H9 (cell line): Measurements from ENCODE around the gene TMEM63A. TPM values are rescaled to one million over a fixed set of nuclear protein-coding genes. Genes with fewer than 3 reads are reported as not detected.

ENCODE experiments used
- DNase-seq: peaks from one replicate; pipeline ENCODE4 v3.0.0-alpha.2; 2017
- H2AFZ ChIP-seq: one replicate; pipeline ENCODE4 v1.6.1; 2013; ENCODE audit warnings: mild to moderate bottlenecking, low read length, control low read depth, moderate library complexity
- H2AK5ac ChIP-seq: 2 replicates; pipeline ENCODE4 v1.6.1; 2013; ENCODE audit warnings: low read length, control low read depth, mixed read lengths; ENCODE audit not compliant: insufficient read length
- H2BK120ac ChIP-seq: one replicate; pipeline ENCODE4 v1.6.1; 2013; ENCODE audit warnings: low read depth, mild to moderate bottlenecking, low read length, control low read depth, inconsistent platforms; ENCODE audit not compliant: poor library complexity, severe bottlenecking
- H2BK12ac ChIP-seq: 2 replicates; pipeline ENCODE4 v1.6.1; 2013; ENCODE audit warnings: low read length, control low read depth, mixed read lengths, low read depth; ENCODE audit not compliant: insufficient read length
- H2BK15ac ChIP-seq: 2 replicates; pipeline ENCODE4 v1.6.1; 2013; ENCODE audit warnings: low read depth, low read length, control low read depth
- H2BK20ac ChIP-seq: one replicate; pipeline ENCODE4 v1.6.1; 2013; ENCODE audit warnings: low read depth, mild to moderate bottlenecking, low read length, control low read depth, inconsistent platforms; ENCODE audit not compliant: poor library complexity, severe bottlenecking
- H2BK5ac ChIP-seq: 2 replicates; pipeline ENCODE4 v1.6.1; 2013; ENCODE audit warnings: low read length, control low read depth, mixed read lengths; ENCODE audit not compliant: insufficient read length
- H3K14ac ChIP-seq: 2 replicates; pipeline ENCODE4 v1.6.1; 2013; ENCODE audit warnings: low read length, control low read depth; ENCODE audit not compliant: insufficient read depth
- H3K18ac ChIP-seq: 2 replicates; pipeline ENCODE4 v1.6.1; 2013; ENCODE audit warnings: low read depth, mild to moderate bottlenecking, mixed read lengths, low read length, control low read depth; ENCODE audit not compliant: insufficient read length
- H3K23ac ChIP-seq: 2 replicates; pipeline ENCODE4 v1.6.1; 2013; ENCODE audit warnings: low read length, control low read depth, mixed read lengths, low read depth; ENCODE audit not compliant: insufficient read length
- H3K23me2 ChIP-seq: 2 replicates; pipeline ENCODE4 v1.6.1; 2013; ENCODE audit warnings: low read depth, mild to moderate bottlenecking, mixed read lengths, low read length, control low read depth; ENCODE audit not compliant: insufficient read length, poor library complexity, severe bottlenecking
- H3K27ac ChIP-seq: 2 replicates; pipeline ENCODE4 v1.5.1; 2013; ENCODE audit warnings: low read length, control low read depth, mixed read lengths, low read depth; ENCODE audit not compliant: insufficient read length
- H3K27me3 ChIP-seq: 2 replicates; pipeline ENCODE4 v1.6.1; 2013; ENCODE audit warnings: low read length, control low read depth, inconsistent platforms; ENCODE audit not compliant: insufficient read depth
- H3K4ac ChIP-seq: 2 replicates; pipeline ENCODE4 v1.6.1; 2013; ENCODE audit warnings: low read depth, mild to moderate bottlenecking, control low read depth, inconsistent platforms, low read length, moderate library complexity
- H3K4me1 ChIP-seq: 2 replicates; pipeline ENCODE4 v1.6.1; 2013; ENCODE audit warnings: low read length, control low read depth, inconsistent platforms; ENCODE audit not compliant: insufficient read depth
- H3K4me2 ChIP-seq: 2 replicates; pipeline ENCODE4 v1.6.1; 2013; ENCODE audit warnings: low read length, control low read depth, mixed read lengths; ENCODE audit not compliant: insufficient read length, insufficient read depth
- H3K56ac ChIP-seq: 2 replicates; pipeline ENCODE4 v1.6.1; 2013; ENCODE audit warnings: low read depth, mild to moderate bottlenecking, mixed read lengths, low read length, control low read depth; ENCODE audit not compliant: insufficient read length
- H3K79me1 ChIP-seq: 2 replicates; pipeline ENCODE4 v1.6.1; 2013; ENCODE audit warnings: low read depth, mild to moderate bottlenecking, moderate library complexity, low read length, control low read depth, inconsistent platforms; ENCODE audit not compliant: insufficient read depth, poor library complexity, severe bottlenecking
- H3K79me2 ChIP-seq: 2 replicates; pipeline ENCODE4 v1.6.1; 2013; ENCODE audit warnings: low read length, control low read depth, inconsistent platforms; ENCODE audit not compliant: insufficient read depth
- H3K9ac ChIP-seq: 2 replicates; pipeline ENCODE4 v1.6.1; 2013; ENCODE audit warnings: low read length, control low read depth, mixed read lengths; ENCODE audit not compliant: insufficient read length; ENCODE audit errors: extremely low read depth
- H3K9me3 ChIP-seq: one replicate; pipeline ENCODE4 v1.6.1; 2013; ENCODE audit warnings: low read depth, low read length, inconsistent platforms; ENCODE audit not compliant: control insufficient read depth
- H3T11ph ChIP-seq: one replicate; pipeline ENCODE4 v1.6.1; 2013; ENCODE audit warnings: mild to moderate bottlenecking, low read length, control low read depth, inconsistent platforms
- H4K20me1 ChIP-seq: one replicate; pipeline ENCODE4 v1.6.1; 2013; ENCODE audit not compliant: control insufficient read depth, insufficient read length, insufficient read depth
- H4K5ac ChIP-seq: 2 replicates; pipeline ENCODE4 v1.6.1; 2013; ENCODE audit warnings: low read depth, mild to moderate bottlenecking, mixed read lengths, low read length, control low read depth; ENCODE audit not compliant: insufficient read length
- H4K8ac ChIP-seq: replicated peaks from 2 replicates; pipeline ENCODE4 v1.6.1; 2013; ENCODE audit warnings: low read length, control low read depth, mixed read lengths, low read depth; ENCODE audit not compliant: insufficient read length
- H4K91ac ChIP-seq: 2 replicates; pipeline ENCODE4 v1.6.1; 2013; ENCODE audit warnings: low read depth, mild to moderate bottlenecking, moderate library complexity, mixed read lengths, low read length, control low read depth; ENCODE audit not compliant: insufficient read length
- H3K27ac Mint-ChIP-seq, 3 experiments: 2 replicates in 2 of 3; 3 replicates in 1 of 3; pipeline ENCODE4 v1.8.0; 2020 to 2021; ENCODE audit warnings: mixed read lengths in 3 of 3, mild to moderate bottlenecking in 1 of 3, moderate library complexity in 1 of 3
- H3K27me3 Mint-ChIP-seq: 2 replicates; pipeline ENCODE4 v1.8.0; 2021; ENCODE audit warnings: low read depth, mild to moderate bottlenecking, moderate library complexity, mixed read lengths
- H3K36me3 Mint-ChIP-seq, 3 experiments: 2 replicates in 2 of 3; 3 replicates in 1 of 3; pipeline ENCODE4 v1.8.0; 2020 to 2021; ENCODE audit warnings: low read depth in 3 of 3, mixed read lengths in 3 of 3; ENCODE audit not compliant: insufficient read depth in 1 of 3
- H3K4me1 Mint-ChIP-seq, 2 experiments: 2 replicates each; pipeline ENCODE4 v1.8.0; 2020; ENCODE audit warnings: mixed read lengths in 2 of 2
- H3K4me3 Mint-ChIP-seq, 2 experiments: 2 replicates in 1 of 2; 3 replicates in 1 of 2; pipeline ENCODE4 v1.8.0; 2020 to 2021; ENCODE audit warnings: mild to moderate bottlenecking in 2 of 2, mixed read lengths in 2 of 2, moderate library complexity in 1 of 2
- H3K9me3 Mint-ChIP-seq, 2 experiments: 2 replicates in 1 of 2; 3 replicates in 1 of 2; pipeline ENCODE4 v1.8.0; 2020; ENCODE audit warnings: mild to moderate bottlenecking in 2 of 2, mixed read lengths in 2 of 2, moderate library complexity in 1 of 2
- WGBS: extraction: QIAGEN DNeasy Blood & Tissue Kit; methylation state at CpG from one replicate; pipeline ENCODE4 v1.1.7; 2013; ENCODE audit warnings: missing lambda C conversion rate, low lambda C conversion rate, mixed read lengths; ENCODE audit not compliant: insufficient read length; ENCODE audit errors: extremely low coverage; 5-methylcytosine and 5-hydroxymethylcytosine counted together
- total RNA-seq: library from RNA; stranded (reverse); gene quantifications from 2 replicates; pipeline ENCODE4 v1.2.1, GENCODE V29; 2021
- TF ChIP-seq, protein P1 (sequence below): fragments of 200-600 bp; sonication (generic); conservative IDR thresholded peaks from 3 replicates; pipeline ENCODE4 v1.8.0; 2021; ENCODE audit warnings: antibody characterized with exemption, mild to moderate bottlenecking

The TMEM63A gene
- total RNA-seq, 1 experiment from 2014 or later = 75.7 TPM

DNA sequence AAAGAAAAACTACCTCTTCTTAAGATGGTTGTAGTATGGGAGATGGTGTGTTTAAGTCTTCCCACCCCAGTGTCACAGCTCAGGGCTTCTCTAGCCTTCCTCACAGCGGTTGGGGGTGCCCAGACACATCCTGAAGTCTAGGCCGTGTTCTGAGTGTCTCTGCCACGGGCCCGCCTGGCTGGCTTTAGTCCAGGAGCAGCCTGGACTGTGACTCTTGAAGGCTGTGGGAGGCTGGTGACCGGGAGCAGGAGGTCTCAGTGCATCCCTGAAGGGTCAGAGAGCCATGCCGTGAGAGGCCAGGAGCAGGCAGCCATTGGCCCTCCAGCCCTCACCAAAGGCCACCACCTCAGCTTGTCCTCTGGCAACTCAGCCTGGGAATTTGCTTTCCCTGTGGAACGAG, 67.8 kb downstream of the TMEM63A start:
- H3K14ac ChIP-seq = no peak overlapping the region

More for the DNA sequence above, 67.8 kb downstream of the TMEM63A start:
- Histone ChIP-seq H4K8ac (no peak overlapping the region), H3K79me1 (no peaks in the 10 kb centered on the region), H3K18ac (no peak overlapping the region), H2BK120ac (no peak overlapping the region), H3K9ac (no peak overlapping the region), H3K56ac (no peak overlapping the region), H3K4ac (no peak overlapping the region), H3K23me2 (no peaks in the 10 kb centered on the region), H3K27ac (no peak overlapping the region), H3K4me1 (peaks cover 14% of the 10 kb centered on the region), H3K27me3 (no peaks in the 10 kb centered on the region), H2AFZ (no peak overlapping the region), H2BK15ac (no peak overlapping the region), H3K79me2 (peaks cover 1% of the 10 kb centered on the region; the same call in 1 of the 2 replicates), H2AK5ac (no peak overlapping the region), H3K4me2 (no peak overlapping the region), H4K20me1 (no peaks in the 10 kb centered on the region), H3K9me3 (no peaks in the 10 kb centered on the region), H3K23ac (no peak overlapping the region), H2BK5ac (no peak overlapping the region), H4K91ac (no peak overlapping the region), H2BK12ac (no peak overlapping the region), H2BK20ac (no peak overlapping the region), H3T11ph (no peak overlapping the region), H4K5ac (no peak overlapping the region)
- H3K27me3 Mint-ChIP-seq = peaks cover 3% of the 10 kb centered on the region
- H3K4me1 Mint-ChIP-seq = peaks cover 51 to 59% of the 10 kb centered on the region in 2 experiments
- no peaks in the 10 kb centered on the region; a peak in 1 of 5 replicates for H3K9me3 Mint-ChIP-seq
- peaks cover 0 to 5% (median 4%) of the 10 kb centered on the region in 3 experiments; a peak in 3 of 7 replicates for H3K36me3 Mint-ChIP-seq
- no peak overlapping the region for H3K4me3 Mint-ChIP-seq
- no peak overlapping the region for H3K27ac Mint-ChIP-seq
- no peak for DNase-seq
- no CpG with 5 or more reads among the region's 7 CpGs for WGBS
- TF ChIP-seq, protein P1, sequence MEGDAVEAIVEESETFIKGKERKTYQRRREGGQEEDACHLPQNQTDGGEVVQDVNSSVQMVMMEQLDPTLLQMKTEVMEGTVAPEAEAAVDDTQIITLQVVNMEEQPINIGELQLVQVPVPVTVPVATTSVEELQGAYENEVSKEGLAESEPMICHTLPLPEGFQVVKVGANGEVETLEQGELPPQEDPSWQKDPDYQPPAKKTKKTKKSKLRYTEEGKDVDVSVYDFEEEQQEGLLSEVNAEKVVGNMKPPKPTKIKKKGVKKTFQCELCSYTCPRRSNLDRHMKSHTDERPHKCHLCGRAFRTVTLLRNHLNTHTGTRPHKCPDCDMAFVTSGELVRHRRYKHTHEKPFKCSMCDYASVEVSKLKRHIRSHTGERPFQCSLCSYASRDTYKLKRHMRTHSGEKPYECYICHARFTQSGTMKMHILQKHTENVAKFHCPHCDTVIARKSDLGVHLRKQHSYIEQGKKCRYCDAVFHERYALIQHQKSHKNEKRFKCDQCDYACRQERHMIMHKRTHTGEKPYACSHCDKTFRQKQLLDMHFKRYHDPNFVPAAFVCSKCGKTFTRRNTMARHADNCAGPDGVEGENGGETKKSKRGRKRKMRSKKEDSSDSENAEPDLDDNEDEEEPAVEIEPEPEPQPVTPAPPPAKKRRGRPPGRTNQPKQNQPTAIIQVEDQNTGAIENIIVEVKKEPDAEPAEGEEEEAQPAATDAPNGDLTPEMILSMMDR = no peak
